Left colon (tissue), 2 donors: ENCODE data around the gene C2CD2. TPM values are rescaled to one million over a fixed set of nuclear protein-coding genes. Genes with fewer than 3 reads are reported as not detected.

Experiments used
- ATAC-seq: fragments of 200-7000 bp; cut with Tn5 transposase; one replicate; pipeline ENCODE4 v1.9.1; 2020; ENCODE audit warnings: mild to moderate bottlenecking, moderate library complexity
- DNase-seq, 2 donors: peaks; one replicate each; pipeline ENCODE4 v3.0.0-alpha.2; 2020
- intact Hi-C, 2 donors: fragments of 100-400 bp; cut with DNase I in 1 of 2; cut with micrococcal nuclease in 1 of 2; formaldehyde crosslinking; loops; one replicate each; pipeline versions ENCODE4 v1.11.2 to v1.14.0; 2022; cut with DNase I, micrococcal nuclease
- total RNA-seq, 2 donors: library from RNA; stranded (reverse); fragmentation: NEBNext Ultra II Directional; extraction: Animal tissue kit (Norgen Biotek cat#: 25700); gene quantifications; one replicate each; pipeline ENCODE4 v1.2.1, GENCODE V29; 2021
- donor health status: DM: no; HTN: no; CAD: no.
- donor health status: DM: yes; HTN: yes; CAD: no.

C2CD2 gene
- total RNA-seq, 2 donors from 2014 or later: 13.5 to 17.7 TPM

DNA sequence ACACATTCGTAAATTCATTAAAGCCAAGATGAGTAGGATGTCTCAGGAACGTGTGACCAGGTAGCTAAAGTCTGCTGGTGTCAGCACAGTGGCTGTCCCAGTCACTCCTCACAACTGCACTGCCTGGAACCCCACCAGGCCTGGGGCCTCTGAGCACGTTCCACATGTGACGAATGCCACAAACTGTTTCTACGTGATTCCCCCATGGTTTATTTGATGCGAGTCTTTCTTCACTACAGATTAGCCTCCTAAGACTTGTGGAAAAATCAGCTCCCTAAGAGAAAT, 107.8 kb downstream of the C2CD2 start:
- intact Hi-C loops: no loop called here

DNA sequence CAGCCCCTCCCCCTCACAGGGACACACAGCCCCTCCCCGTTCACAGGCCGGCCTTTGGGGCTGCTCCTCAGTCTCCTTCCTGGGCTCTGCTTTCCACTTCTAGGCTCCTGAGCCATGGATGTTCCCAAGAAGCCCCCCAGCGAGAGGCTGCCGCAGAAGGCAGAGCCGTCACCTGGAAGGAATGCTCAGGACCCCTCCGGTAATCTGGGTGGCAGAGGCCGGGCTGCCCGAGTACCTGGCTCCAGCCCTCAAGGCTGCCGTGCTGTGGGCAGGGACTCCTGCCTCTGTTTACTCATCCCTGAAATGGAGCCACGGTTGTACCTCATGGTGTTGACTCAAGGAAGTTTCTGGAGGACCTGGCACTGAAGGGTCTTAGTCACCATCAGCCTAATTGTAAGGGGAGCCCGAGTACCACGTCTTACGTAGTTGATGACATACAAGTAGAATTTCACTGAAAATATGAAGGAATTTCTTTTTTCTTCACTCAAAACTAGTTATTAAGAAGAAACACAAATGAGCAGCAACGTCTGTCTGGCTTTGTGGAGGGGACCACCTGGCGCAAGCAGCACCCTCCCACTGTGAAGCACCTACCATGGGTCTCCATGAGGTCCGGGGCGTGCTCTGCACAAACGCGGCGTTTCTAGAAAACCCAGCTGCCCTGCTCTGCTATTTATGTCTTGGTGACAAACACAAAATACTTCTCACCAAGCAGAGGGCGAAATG, 108.3 kb downstream of the C2CD2 start:
- ATAC-seq (no peak), DNase-seq (no peak)
- intact Hi-C loops: no loop called here

More for the DNA sequence above, 107.8 kb downstream of the C2CD2 start:
- DNase-seq (no peak), ATAC-seq (no peak)

DNA sequence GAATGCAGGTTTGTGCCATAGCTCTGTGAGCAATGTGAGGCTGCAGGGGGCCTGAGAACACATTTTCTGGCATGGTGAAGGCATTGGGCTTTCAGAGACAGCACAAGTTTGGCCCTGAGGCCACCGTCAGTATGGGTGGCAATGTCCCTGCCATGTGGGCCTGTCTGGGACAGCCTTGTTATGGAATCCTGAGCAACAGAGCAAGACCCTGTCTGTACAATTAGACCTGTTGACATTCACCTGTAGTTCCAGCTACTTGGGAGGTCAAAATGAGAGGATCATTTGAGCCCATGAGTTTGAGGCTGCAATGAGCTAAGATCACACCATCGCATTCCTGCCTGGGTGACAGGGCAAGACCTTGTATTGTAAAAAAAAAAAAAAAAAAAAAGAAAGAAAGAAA, 110.2 kb downstream of the C2CD2 start:
- DNase-seq (no peak), ATAC-seq (no peak)
- intact Hi-C loops: no loop called here

DNA sequence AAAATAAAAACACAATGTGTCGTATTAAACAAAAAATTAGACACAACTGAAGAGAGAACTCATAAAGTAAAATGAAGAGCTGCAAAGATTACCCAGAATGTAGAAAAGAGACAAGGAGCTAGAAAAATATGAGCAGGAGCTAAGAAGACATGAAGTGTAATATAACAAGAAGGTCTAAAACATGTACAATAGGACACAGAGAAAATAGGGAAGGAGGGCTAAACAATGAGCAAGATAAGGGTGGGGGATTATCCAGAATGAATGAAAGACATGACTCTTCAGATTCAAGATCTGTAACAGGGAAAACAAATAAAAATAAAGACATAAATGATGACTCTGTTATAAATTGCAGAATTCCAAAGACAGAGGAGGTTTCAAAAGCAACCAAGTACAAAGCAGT, 112.9 kb downstream of the C2CD2 start:
- ATAC-seq: no peak
- intact Hi-C loops: no loop called here
- DNase-seq: no peak

DNA sequence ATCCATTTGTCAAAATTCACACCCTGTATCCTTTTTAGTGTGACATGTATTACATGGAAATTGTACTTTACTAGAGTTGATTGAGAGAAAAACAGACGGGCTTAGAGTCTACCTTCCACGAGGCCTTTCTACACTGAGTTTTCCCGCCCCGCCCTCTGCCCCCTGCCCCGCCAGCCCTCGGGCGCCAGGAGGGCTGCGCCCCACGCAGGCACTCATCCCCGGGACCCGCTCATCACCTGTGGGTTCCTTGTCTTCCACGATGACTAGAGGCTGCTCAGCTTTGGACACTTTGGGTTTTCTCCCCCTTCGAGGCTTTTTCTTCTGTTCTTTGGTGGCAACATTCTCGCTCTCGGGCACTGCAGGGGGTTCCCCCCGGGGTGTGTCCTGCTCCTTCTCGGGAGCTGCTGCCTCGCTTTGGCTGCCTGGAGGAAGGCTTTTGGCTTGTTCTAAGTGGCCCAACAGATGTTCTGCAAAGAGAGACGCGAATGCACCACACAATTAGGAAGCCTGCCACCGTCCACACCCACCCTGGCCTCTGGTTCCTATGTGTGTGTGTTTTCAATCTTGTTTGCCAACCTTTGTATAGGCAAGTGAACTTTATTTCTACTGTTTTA, 114.3 kb downstream of the C2CD2 start:
- DNase-seq (no peak), ATAC-seq (no peak)

DNA sequence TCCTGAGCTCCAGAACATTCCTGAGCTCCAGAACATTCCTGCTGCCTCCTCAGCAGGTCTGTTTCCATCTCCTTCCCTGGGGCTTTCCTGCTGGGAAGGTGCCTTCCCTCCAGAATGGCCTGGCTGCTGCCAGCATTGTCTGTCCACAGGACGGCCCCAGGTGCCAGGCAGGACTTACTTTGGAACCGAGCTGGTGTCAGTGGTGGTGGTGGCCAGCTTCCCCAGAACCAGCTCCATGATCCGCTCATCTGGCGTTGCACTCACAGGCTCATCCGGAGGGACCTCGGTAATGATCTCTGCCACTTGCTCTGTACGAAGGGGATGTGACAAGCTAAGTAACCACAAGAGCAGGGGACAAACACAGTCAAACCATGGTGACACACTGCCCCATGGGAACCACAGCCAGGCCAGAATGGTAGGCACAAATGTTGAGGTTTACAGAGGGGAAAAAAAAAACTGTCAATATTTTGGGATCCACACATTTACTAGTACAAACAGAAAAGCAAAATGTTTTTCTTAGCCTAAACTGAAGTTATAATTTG, 116.0 kb downstream of the C2CD2 start:
- DNase-seq (no peak), ATAC-seq (no peak)
- intact Hi-C loops: no loop called here

More for the DNA sequence above, 114.3 kb downstream of the C2CD2 start:
- intact Hi-C loops: no loop called here

DNA sequence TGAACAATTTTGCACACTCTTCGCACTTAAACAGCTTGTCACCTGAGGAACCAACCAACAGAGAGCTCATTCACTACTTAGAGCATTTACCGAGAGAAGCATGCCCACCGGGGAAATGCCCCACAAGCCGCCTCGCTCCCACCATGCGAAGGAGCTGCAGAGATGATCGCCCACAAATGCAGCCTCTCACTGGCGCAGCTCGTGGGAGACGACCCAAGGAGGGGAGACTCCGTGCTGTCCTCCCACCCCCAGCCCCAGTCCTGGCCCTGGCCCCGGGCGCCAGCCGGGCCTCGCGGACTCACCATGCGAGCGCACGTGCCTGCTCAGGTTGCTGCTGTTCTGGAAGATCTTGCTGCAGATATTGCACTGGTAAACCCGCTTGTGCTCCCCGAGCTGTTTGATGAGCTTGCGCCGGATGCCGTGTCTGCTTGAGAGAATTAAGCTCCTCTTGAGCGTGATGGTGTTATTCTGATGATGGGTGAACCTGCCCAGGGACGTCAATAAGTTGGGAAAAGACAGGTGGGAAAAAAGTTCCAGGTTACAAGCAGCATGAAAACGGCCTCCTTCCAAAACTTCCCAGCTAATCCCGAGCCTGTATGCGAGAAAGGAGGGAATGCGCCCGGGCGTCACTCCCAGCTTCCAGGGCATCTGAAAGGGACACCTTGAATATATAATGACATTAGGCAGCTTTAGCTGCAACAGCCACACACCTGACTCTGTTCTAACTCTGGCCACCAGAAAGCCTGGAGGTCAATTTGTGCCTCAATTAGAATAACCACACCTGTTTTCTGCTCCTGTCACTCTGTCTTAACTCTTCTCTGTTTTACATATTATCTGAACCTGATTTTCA, 117.4 kb downstream of the C2CD2 start:
- DNase-seq: no peak
- no peak for ATAC-seq
- intact Hi-C loops: no loop called here

DNA sequence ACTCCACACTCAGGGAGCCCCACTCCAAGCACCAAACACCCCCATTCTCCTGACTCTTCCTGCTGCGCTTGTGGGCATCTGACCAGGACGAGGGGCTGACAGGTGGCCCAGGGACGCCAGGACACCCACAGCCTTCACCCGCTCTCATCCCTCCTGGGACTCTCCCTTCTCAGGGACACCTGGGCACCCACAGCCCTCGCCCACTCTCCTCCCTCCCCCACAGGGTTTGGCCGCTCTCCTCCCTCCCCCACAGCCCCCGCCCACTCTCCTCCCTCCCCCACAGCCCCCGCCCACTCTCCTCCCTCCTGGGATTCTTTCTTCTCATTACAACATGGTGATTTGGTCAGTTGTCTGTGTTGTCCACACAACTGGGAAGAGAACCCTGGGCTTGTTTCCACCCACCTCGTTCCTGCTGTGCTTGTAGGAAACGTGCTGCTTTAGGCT, 118.1 kb downstream of the C2CD2 start:
- DNase-seq (no peak), ATAC-seq (peak; percentile 56)
- intact Hi-C loops: no loop called here

Other genes with a start within 250 kb of the C2CD2 start
- 10 to 100 TPM; 11.0 to 16.0 TPM for gene RIPK4, start 187.0 kb downstream of the C2CD2 start, total RNA-seq
- gene PRDM15, start 74.7 kb downstream of the C2CD2 start, total RNA-seq: 1 to 10 TPM; 5.1 to 7.8 TPM
- 10 to 100 TPM; 15.1 to 15.2 TPM for gene ZBTB21, start 56.3 kb upstream of the C2CD2 start, total RNA-seq
- under 1 TPM; 0.28 to 0.43 TPM for gene UMODL1, start 117.3 kb upstream of the C2CD2 start, total RNA-seq